Loucy (cell line): ENCODE results near the gene PRR22.

Experiments
- H2AFZ ChIP-seq: fragments of 200-600 bp; sonication (generic); 2 replicates; pipeline ENCODE4 v1.6.0; 2016; ENCODE audit warnings: antibody characterized with exemption, mild to moderate bottlenecking, low read length, moderate library complexity
- H3F3A ChIP-seq: fragments of 200-600 bp; 2 replicates; pipeline ENCODE4 v1.6.0; 2016; ENCODE audit warnings: antibody characterized with exemption, low read depth, mild to moderate bottlenecking
- H3K27me3 ChIP-seq: fragments of 200-600 bp; sonication (generic); 2 replicates; pipeline ENCODE4 v1.6.1; 2014; ENCODE audit warnings: low read length, mild to moderate bottlenecking; ENCODE audit not compliant: insufficient read depth, poor library complexity, severe bottlenecking
- H3K36me3 ChIP-seq: fragments of 200-600 bp; sonication (generic); 2 replicates; pipeline ENCODE4 v1.6.1; 2016; ENCODE audit warnings: low read length; ENCODE audit not compliant: insufficient read depth
- H3K4me1 ChIP-seq: fragments of 200-600 bp; sonication (generic); 2 replicates; pipeline ENCODE4 v1.5.1; 2014; ENCODE audit warnings: low read length, mild to moderate bottlenecking; ENCODE audit not compliant: insufficient read depth, poor library complexity, severe bottlenecking
- H3K4me2 ChIP-seq: fragments of 200-600 bp; sonication (generic); 2 replicates; pipeline ENCODE4 v1.6.0; 2014; ENCODE audit warnings: antibody characterized with exemption, low read length, low read depth, mild to moderate bottlenecking; ENCODE audit not compliant: poor library complexity, severe bottlenecking
- H3K4me3 ChIP-seq: fragments of 200-600 bp; sonication (generic); 2 replicates; pipeline ENCODE4 v1.5.1; 2014; ENCODE audit warnings: low read length, mild to moderate bottlenecking, mixed read lengths; ENCODE audit not compliant: poor library complexity, severe bottlenecking
- H3K79me2 ChIP-seq: fragments of 200-600 bp; sonication (generic); 2 replicates; pipeline ENCODE4 v1.6.1; 2014; ENCODE audit warnings: low read length; ENCODE audit not compliant: insufficient read depth
- H3K9ac ChIP-seq: fragments of 200-600 bp; sonication (generic); 2 replicates; pipeline ENCODE4 v1.6.0; 2014; ENCODE audit warnings: mild to moderate bottlenecking, low read depth, low read length, moderate library complexity; ENCODE audit not compliant: poor library complexity, severe bottlenecking
- H3K9me2 ChIP-seq: fragments of 200-600 bp; sonication (generic); replicated peaks from 2 replicates; pipeline ENCODE4 v1.6.1; 2016; ENCODE audit warnings: low read depth, low read length, mixed read lengths
- H3K9me3 ChIP-seq: fragments of 200-600 bp; sonication (generic); 2 replicates; pipeline ENCODE4 v1.6.1; 2014; ENCODE audit warnings: mild to moderate bottlenecking, antibody characterized with exemption, low read length, low read depth; ENCODE audit not compliant: insufficient read depth
- H4K20me1 ChIP-seq: fragments of 200-600 bp; sonication (generic); 2 replicates; pipeline ENCODE4 v1.6.0; 2014; ENCODE audit warnings: antibody characterized with exemption, low read length, mild to moderate bottlenecking; ENCODE audit not compliant: insufficient read depth, poor library complexity, severe bottlenecking
- EZH2phosphoT487 ChIP-seq: fragments of 200-600 bp; IDR thresholded peaks from 2 replicates; pipeline ENCODE4 v1.6.1; 2018; ENCODE audit warnings: antibody characterized with exemption, mild to moderate bottlenecking, moderate library complexity, borderline replicate concordance
- TF ChIP-seq, protein P1 (sequence below): fragments of 200-600 bp; sonication (generic); conservative IDR thresholded peaks from 2 replicates; pipeline ENCODE4 v1.5.1; 2014; ENCODE audit warnings: mild to moderate bottlenecking, antibody characterized with exemption, low read length

PRR22 gene

GRCh38 chr19:5800361-5801270, 16.1 kb upstream of the PRR22 start:
- no peaks in the 10 kb centered on the region for H3K79me2 ChIP-seq
- H4K20me1 ChIP-seq, result no peaks in the 10 kb centered on the region
- H3K4me3 ChIP-seq, result no peak overlapping the region
- peaks cover 5% of the 10 kb centered on the region for H3K4me1 ChIP-seq
- H2AFZ ChIP-seq, result no peak overlapping the region
- no peaks in the 10 kb centered on the region for H3K27me3 ChIP-seq
- no peaks in the 10 kb centered on the region for H3F3A ChIP-seq
- no peak overlapping the region for H3K4me2 ChIP-seq
- H3K9me3 ChIP-seq, result no peaks in the 10 kb centered on the region
- H3K9me2 ChIP-seq, result no peaks in the 10 kb centered on the region
- TF ChIP-seq, protein P1, sequence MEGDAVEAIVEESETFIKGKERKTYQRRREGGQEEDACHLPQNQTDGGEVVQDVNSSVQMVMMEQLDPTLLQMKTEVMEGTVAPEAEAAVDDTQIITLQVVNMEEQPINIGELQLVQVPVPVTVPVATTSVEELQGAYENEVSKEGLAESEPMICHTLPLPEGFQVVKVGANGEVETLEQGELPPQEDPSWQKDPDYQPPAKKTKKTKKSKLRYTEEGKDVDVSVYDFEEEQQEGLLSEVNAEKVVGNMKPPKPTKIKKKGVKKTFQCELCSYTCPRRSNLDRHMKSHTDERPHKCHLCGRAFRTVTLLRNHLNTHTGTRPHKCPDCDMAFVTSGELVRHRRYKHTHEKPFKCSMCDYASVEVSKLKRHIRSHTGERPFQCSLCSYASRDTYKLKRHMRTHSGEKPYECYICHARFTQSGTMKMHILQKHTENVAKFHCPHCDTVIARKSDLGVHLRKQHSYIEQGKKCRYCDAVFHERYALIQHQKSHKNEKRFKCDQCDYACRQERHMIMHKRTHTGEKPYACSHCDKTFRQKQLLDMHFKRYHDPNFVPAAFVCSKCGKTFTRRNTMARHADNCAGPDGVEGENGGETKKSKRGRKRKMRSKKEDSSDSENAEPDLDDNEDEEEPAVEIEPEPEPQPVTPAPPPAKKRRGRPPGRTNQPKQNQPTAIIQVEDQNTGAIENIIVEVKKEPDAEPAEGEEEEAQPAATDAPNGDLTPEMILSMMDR, result no peak
- TF ChIP-seq EZH2phosphoT487, result no peak
- no peak overlapping the region for H3K9ac ChIP-seq
- H3K36me3 ChIP-seq, result no peaks in the 10 kb centered on the region

DNA sequence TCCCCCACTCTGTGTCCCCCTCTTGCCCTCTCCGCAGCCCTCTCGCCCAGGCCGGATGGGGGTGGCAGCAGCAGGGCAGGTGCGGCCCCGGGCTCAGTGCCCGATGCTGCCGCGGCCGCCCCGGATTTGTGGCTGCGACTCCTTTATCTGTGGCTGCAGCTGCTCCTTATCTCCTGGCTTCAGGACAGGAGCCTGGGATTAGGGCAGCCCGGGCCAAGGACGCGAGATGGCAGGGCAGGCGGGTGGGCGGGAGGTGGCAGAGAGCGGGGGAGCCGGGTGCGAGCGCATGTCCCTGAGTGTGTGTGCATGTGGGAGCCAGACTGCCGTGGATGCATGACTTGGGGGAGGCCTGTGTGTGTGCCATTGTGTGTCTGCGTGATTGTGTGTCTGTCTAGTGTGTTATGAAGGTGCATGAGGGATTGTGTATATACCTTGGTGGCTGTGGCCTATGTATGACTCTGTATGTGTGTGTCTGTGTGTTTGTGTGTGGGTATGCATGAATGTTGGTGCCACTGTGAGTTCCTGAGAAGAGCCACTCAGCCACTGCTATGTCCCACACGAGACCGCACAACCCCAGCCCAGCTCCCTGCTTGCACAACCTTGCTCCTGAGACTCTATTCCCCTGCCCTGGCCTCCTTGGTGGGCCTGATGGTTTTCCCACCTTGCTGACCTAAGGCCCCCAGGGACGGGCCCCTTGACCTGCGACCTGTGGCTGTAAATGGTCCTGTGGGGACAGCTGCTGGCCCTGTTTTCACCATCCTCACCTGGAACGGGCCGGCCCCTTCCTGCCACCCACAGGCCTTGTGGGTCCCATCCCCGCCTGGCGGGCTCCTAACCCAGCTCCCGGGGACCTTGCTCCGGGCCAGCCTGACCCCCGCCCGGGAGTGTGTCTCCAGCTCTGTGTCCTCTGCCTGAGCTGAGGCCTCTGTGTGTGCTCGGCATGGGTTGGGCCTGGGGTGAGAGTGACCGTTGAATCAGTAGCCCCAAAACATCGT, 15.0 kb upstream of the PRR22 start:
- Histone ChIP-seq H3K4me3 (no peak overlapping the region), H3K36me3 (no peaks in the 10 kb centered on the region), H3K9me2 (no peaks in the 10 kb centered on the region), H3K79me2 (no peaks in the 10 kb centered on the region), H2AFZ (no peak overlapping the region), H4K20me1 (no peaks in the 10 kb centered on the region), H3K27me3 (no peaks in the 10 kb centered on the region), H3K4me1 (peaks cover 5% of the 10 kb centered on the region), H3F3A (no peaks in the 10 kb centered on the region), H3K9me3 (no peaks in the 10 kb centered on the region), H3K9ac (no peak overlapping the region), H3K4me2 (no peak overlapping the region)
- TF ChIP-seq, protein P1, result no peak
- no peak for TF ChIP-seq EZH2phosphoT487

- no peak overlapping the region for H3K9ac ChIP-seq
- TF ChIP-seq, protein P1, result no peak
- no peak for TF ChIP-seq EZH2phosphoT487
- H3K9me2 ChIP-seq, result no peaks in the 10 kb centered on the region
- H3K4me2 ChIP-seq, result no peak overlapping the region
- H3K79me2 ChIP-seq, result no peaks in the 10 kb centered on the region
- no peaks in the 10 kb centered on the region for H3F3A ChIP-seq
- no peaks in the 10 kb centered on the region for H3K27me3 ChIP-seq
- H2AFZ ChIP-seq, result no peak overlapping the region
- H3K36me3 ChIP-seq, result no peaks in the 10 kb centered on the region
- no peaks in the 10 kb centered on the region for H4K20me1 ChIP-seq
- H3K4me1 ChIP-seq, result no peaks in the 10 kb centered on the region
- no peaks in the 10 kb centered on the region for H3K9me3 ChIP-seq
- H3K4me3 ChIP-seq, result no peak overlapping the region
Observed at GRCh38 chr19:5798244-5798643, 13.7 kb upstream of the PRR22 start.
